DMS53 treated with DMSO at 0.1 percent for 48 hours (cell line): Measurements from ENCODE around the gene STK32A.

Experiments used
- DNase-seq: peaks from one replicate; lab custom pipeline; 2025; ENCODE audit not compliant: unreplicated experiment; lab: John Stamatoyannopoulos, UW

STK32A gene

DNA sequence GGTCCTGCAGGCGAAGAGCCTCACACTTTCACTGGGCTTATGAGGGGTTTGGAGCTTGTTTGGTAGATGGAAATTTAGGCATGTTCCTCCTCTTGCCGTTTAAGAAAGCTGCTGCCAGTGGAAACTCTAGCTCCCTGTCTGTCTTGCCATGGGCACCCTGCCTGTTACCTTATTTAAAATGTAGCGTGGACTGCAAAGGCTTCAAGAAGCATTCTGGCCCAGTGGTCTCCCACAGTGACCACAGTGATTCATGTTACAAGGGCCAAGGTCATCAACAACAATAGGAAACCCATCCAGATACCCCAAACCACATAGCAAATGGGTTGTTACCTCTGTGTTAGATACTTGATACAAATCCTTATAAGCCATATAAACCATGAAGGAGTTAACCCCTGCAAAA is 178.4 kb downstream of the STK32A start:
- no peak for DNase-seq

DNA sequence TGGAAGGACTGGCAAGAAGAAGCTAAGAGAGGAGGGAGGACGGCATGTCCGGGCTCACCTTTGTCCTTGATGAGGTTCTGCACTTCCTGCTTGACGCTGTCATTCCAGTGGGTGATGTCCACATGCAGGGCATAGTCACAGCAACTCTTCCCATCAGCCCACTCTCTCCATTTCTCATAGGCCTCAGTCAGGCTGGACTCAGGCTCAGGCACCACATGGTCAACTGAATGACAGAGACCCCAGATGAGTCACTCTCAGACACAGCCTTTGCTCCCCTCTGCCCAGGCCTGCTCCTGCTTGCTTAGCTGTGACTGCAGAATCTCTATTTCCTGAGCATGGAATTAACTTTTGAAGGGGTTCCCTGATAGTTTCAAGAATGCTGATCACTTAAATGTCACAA is 180.8 kb downstream of the STK32A start:
- no peak for DNase-seq

DNA sequence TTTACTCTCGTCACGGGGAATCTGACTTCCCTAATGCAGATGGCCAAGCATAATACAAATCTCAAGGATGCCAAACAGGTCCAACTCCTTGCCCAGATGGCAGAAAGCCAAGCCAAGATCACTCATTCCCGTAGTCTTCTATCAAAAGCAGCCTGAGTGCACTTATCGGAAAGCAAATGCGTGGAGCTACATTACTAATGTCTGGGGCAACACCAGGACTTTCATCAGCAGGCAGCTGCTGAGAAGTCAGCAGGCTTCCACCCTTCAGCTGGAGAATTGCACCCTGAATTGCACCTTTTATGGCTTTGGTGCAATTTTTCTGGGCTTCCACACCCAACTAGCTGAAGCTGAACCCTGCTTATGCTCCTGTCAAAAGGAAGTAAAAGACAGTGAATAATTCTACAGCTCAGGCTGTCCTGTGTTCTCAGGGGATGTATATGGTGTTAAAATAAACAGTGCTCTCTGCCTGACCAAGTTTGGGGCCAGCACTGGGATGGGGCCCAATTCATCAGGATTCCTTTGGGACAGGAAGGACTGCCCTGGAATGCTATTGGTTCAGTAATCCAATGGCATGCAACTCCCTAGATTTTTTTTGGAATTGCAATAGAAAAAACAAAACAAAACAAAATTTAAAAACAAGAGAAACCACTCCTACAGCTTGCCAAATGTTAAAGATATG is 182.4 kb downstream of the STK32A start:
- no peak for DNase-seq

DNA sequence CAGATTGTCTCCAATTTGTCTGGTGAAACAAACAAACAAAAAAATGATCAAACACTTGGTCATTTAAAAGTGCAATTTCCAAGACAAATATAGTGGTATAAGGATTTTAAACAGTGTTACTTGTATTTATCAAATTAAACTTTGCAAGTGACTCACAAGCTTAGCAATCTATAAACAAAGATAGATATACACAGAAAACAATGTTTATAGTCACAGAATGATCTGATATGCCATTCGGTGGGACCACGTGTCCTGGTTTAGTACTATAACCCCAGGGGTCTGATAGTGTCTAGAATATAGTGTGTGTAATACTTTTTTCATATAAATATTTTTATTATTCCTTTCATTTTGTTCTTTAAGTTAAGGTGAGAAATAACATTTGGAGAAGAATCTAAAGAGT is 183.8 kb downstream of the STK32A start:
- no peak for DNase-seq

DNA sequence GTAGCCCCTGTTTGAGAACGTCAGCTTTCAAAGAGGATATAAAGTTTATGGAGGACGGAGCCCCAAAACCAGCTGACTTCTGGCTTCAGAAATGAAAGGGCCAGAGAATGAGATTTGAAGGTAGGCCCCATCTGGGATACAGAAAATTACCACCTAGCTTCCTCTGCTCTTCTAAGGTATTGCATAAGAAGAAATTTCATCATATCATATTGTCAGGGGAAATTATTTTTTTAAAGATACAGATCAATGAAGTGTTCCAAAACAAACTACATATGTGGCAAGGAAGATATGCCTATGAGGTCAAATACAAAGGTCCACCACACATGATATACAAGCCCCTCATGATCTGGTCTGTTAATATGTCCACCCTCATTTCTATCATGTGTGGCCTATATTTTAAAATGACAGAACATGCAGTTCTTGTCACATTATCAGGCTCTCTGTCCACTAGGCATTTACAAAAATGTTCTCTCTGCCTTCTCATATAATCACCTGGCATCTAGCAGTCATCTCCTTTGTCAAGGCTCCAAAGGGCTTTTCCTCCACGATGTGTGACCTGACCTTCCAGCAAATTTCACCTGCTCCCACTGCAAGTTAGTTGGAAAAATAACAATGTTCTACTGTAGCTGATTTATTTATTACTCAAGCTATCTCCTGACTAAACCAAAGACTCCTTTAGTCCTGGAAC is 192.0 kb downstream of the STK32A start:
- no peak for DNase-seq

DNA sequence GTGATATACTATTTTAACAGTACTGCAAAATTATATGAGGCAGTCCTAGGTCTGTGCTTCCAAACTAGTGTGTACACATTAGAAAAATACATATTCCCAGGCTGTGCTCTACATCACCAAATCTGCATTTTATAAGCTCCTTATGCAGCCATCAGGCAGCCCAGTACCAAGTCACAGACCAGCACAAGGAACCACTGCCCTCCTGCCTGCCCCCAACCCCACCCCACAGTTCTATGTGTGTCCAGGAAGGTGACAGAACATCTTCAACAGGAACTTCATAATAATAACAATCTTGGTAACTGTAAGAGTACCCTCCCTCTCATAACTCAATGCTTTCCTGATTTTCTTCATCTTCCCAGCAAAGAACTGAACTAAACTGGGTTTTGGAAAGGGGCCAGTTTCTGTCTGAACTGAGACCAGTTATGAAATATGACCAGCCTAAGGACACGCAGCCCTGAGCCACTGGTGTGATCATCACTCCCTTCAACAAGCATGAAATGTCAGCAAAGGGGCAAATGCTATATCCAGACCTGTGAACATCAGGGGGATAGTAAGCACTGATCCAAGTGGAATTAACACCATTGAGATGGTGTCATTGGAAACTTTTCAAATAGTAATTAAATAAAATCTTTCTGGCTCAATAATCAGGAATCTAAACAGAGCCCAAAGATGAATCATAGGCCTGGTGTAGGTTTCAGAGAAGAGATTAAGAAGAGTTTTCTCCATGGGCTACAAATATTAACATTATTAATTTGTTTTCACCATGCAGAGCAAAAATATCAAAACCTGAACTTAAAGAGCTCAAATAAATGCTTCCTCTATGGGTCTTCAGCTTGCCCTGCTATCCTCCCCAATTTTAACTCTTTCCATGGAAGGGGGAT is 192.9 kb downstream of the STK32A start:
- DNase-seq = no peak

DNA sequence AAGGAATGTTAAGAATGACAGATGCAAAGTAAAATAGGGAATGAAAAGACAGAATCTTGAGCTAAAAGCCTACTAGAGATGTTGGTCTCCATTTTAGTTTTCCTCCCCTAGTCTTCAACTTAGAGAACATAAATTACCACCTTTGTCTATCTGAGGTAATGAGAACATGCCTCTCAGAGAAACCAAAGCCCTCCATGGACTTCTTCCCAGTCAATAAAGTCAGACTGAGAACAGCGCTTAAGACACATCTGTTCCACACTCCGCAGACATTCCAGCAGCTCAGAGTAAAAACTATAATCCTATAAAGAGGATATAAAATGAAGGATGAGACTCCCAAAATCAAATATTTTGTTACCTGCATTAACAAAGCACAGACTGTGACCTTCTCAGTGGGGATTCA is 195.8 kb downstream of the STK32A start:
- DNase-seq = no peak

DNA sequence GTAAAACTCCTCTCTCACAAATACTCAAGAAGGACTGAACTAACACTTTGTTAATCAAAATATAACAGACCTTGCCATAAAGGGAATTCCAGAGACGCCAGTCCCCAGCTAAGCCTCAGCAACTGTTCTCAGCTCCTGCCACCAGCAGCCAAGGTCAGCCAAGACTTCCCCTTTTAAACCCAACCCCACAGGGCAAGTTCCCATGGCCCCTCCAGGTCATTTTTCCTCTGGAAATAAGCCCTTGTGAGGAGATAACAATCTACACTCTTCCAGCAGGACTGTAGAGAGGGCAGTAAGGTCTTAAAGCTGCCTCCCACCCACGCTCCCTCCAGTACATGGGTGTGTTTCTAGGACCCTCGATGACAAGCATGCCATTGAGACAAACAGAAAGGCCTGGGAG is 196.8 kb downstream of the STK32A start:
- DNase-seq = no peak

DNA sequence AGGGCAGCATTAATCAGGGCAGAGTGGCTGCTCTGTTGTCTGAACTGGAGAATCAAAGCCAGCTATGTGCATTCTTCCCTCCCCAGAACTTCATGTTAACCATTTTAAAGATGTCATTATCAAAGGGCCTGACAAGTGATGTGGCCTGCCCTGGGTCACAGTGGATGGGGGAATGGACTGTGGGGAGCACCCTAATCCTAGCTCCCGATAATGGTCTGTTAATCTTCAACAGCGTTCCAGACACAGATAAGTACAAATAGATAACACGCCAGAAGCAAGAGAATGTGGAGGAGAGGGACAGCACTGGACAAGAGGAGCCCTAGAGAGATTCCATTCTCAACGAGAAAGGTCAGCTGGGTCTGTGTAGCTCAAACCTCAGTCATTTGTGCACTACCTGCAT is 197.5 kb downstream of the STK32A start:
- no peak for DNase-seq

DNA sequence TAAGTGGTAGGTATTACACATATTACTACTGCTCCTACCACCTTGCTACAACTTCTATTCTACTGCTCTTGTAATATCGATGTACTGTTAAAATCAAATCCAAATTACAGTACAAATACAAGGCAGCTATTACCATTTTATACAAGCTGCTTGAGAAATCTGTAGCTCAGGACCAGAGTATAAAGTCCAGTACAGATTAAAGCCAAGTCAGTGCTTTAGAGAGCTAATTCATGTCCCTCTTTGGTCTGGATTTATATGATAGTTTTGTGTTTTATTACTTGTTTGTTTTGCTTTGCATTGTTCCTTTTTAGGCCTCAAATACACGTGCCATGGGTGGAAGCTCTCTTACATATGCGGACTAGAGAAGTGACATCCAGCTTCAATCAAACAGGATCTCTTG is 199.2 kb downstream of the STK32A start:
- no peak for DNase-seq

DNA sequence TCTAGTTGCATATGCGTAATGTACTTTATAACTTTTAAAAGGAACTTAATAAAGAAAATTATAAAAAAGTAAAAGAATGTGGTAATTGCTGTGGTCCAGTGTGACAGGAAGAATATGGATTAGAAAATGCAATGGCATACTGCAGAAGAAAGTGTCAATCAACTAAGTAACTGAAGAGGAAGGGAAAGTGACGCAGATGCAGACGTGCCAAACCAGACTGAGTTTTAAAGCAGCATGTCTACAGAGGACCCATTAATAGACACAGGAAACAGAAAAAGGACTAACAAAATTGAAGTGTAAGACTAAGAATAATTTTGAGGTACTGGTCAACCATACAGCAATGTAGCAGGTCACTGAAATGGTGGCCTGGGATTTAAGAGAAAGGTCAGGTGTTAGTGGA is 201.8 kb downstream of the STK32A start:
- DNase-seq = no peak

DNA sequence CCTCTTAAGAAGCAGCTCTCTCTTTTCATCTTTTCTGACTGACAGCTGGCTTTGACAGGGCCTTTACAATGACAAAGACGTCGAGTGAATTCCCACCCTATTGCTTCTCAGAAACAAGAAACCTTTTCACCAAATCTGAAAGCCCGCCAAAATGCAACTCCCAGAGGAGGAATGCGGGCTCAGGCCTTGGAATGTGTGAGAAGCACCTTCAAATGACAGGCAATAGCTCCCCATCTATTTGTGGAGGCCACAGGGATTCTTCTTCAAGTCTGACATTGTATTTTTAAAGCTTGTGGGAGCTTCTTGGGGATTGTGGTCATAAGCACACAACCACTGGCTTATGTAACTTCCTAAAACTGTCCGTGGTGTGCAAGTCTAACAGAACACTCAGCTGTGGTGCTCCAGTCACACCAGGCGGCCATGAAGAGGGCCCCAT is 202.4 kb downstream of the STK32A start:
- no peak for DNase-seq
